Cardiac fibroblast (primary cell): ENCODE measurements around the gene SFSWAP.

ENCODE experiments used
- DNase-seq, 2 donors: peaks; one replicate each; pipeline versions ENCODE4 v3.0.0 to v3.0.0-alpha.2; 2010; ENCODE audit warnings: low read depth in 2 of 2
- H3K4me3 ChIP-seq, 2 donors: replicated peaks in 1 of 2; 1 replicate in 1 of 2; 2 replicates in 1 of 2; pipeline ENCODE4 v1.5.1; 2011; ENCODE audit warnings: low read depth in 2 of 2, low read length in 2 of 2, mild to moderate bottlenecking in 2 of 2, moderate library complexity in 1 of 2
- CTCF ChIP-seq: IDR thresholded peaks from one replicate; pipeline ENCODE4 v1.5.1; 2011; ENCODE audit warnings: low read depth, mild to moderate bottlenecking, low read length, inconsistent platforms

Gene SFSWAP

DNA sequence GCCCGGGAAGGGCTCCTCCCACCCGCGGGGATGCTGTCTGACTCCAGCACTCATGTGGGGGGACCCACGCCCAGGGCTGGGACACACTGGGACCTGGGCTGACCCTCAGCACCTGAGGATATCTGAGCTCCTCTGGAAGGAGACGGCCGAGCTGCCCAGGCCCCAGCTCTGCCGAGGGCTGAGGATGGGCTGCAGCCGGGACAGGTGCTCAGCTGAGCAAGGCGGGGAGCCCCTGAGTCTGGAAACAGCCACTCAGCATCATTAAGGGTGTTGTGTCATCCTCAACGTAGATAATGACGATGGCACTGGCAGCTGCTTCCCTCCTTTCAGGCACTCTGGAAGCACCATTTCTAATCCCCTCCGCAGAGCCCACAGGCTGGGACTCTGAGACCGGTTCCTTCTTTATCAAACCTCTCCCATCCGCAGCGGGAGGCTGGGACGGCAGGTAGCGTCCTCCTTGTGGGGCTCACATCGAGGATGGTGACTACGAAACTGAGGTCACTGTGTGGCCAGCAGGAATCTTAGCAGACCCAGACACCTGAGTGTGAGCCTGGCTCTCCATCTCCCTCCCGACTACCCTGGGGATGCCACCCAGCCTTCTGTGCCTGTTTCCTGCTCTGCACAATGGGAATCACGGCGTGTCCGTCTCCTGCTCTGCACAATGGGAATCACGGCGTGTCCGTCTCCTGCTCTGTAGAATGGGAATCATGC lies 26.7 kb upstream of the SFSWAP start:
- DNase-seq = no peak
- H3K4me3 ChIP-seq = no peak overlapping the region
- no peak for TF ChIP-seq CTCF

GRCh38 chr12:131687346-131688125 lies 23.4 kb upstream of the SFSWAP start:
- no peak for DNase-seq
- no peak overlapping the region for H3K4me3 ChIP-seq
- TF ChIP-seq CTCF = no peak

DNA sequence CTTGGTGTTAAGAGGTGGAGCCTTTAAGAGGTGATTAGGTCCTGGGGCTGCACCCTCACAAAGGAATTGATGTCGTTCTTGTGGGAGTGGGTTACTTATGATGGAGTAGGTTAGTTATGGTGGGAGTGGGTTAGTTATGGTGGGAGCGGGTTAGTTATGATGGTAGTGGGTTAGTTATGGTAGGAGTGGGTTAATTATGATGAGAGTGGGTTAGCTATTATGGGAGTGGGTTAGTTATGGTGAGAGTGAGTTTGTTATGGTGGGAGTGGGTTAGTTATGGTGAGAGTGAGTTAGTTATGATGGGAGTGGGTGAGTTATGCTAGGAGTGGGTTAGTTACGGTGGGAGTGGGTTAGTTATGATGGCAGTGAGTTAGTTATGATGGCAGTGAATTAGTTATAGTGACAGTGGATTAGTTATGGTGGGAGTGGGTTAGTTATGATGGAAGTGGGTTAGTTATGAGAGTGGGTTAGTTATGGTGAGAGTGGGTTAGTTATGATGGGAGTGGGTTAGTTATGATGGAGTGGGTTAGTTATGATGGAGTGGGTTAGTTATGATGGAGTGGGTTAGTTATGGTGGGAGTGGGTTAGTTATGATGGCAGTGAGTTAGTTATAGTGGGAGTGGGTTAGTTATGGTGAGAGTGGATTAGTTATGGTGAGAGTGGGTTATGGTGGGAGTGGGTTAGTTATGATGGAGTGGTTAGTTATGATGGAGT lies 22.6 kb upstream of the SFSWAP start:
- no peak for DNase-seq
- no peak overlapping the region for H3K4me3 ChIP-seq
- TF ChIP-seq CTCF = no peak

DNA sequence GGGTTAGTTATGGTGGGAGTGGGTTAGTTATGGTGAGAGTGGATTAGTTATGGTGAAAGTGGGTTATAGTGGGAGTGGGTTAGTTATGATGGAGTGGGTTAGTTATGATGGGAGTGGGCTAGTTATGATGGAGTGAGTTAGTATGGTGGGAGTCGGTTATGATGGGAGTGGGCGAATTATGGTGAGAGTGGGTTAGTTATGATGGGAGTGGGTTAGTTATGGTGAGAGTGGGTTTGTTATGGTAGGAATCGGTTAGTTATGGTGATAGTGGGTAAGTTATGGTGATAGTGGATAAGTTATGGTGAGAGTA lies 22.1 kb upstream of the SFSWAP start:
- DNase-seq = no peak
- TF ChIP-seq CTCF = no peak
- H3K4me3 ChIP-seq = no peak overlapping the region

- no peak for TF ChIP-seq CTCF
- DNase-seq = no peak
- no peak overlapping the region for H3K4me3 ChIP-seq
These were observed 20.6 kb upstream of the SFSWAP start for GRCh38 chr12:131690320-131690719.

GRCh38 chr12:131692431-131692830 lies 18.5 kb upstream of the SFSWAP start:
- DNase-seq = no peak

More at GRCh38 chr12:131692431-131692830, 18.5 kb upstream of the SFSWAP start:
- no peak for TF ChIP-seq CTCF
- no peak overlapping the region for H3K4me3 ChIP-seq
